Ovary (tissue), 3 donors: ENCODE data around the gene SLC6A4.

Experiments
- EP300 ChIP-seq: sonication (generic); formaldehyde crosslinking; IDR thresholded peaks from one replicate; pipeline ENCODE4 v1.6.1; 2017; ENCODE audit warnings: antibody characterized with exemption
- POLR2A ChIP-seq: fragments of 450-650 bp; IDR thresholded peaks from one replicate; pipeline ENCODE4 v1.6.1; 2017; ENCODE audit warnings: antibody characterized with exemption, mild to moderate bottlenecking, moderate library complexity
- TF ChIP-seq, protein P1 (sequence below), 3 donors: fragments of 450-650 bp in 2 of 3; fragments of 200-600 bp in 1 of 3; IDR thresholded peaks; one replicate each; pipeline versions ENCODE4 v1.5.1 to v1.8.0; 2016 to 2022; ENCODE audit warnings: antibody characterized with exemption in 3 of 3, mild to moderate bottlenecking in 1 of 3
- donor health status: DM: no; HTN: no; CAD: no.

DNA sequence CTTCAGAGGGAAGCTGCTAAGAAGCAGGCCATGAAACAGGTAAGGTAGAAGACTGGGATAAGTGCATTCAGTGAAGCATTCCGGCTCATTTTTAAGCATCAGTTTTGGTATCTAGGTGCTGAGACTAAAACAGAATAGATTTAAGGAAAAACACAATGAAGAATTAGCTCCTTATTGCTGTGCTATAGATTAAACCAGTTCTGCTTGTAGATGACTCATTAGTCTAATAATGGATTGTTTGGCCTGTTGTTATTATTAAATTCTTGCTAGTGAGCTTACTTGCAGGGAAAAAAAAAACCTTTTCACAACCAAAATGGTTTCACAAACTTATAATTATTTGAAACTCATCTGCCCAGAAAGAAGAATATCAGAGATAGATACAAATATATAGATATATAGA is 62.9 kb downstream of the SLC6A4 start:
- TF ChIP-seq, protein P1, sequence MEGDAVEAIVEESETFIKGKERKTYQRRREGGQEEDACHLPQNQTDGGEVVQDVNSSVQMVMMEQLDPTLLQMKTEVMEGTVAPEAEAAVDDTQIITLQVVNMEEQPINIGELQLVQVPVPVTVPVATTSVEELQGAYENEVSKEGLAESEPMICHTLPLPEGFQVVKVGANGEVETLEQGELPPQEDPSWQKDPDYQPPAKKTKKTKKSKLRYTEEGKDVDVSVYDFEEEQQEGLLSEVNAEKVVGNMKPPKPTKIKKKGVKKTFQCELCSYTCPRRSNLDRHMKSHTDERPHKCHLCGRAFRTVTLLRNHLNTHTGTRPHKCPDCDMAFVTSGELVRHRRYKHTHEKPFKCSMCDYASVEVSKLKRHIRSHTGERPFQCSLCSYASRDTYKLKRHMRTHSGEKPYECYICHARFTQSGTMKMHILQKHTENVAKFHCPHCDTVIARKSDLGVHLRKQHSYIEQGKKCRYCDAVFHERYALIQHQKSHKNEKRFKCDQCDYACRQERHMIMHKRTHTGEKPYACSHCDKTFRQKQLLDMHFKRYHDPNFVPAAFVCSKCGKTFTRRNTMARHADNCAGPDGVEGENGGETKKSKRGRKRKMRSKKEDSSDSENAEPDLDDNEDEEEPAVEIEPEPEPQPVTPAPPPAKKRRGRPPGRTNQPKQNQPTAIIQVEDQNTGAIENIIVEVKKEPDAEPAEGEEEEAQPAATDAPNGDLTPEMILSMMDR (IDR thresholded peaks at IDR 0.05), result no peak
- TF ChIP-seq POLR2A, result no peak
- no peak for TF ChIP-seq EP300
